ENCODE results near the gene SOX4. TPM values are rescaled to one million over a fixed set of nuclear protein-coding genes. Genes with fewer than 3 reads are reported as not detected.

The SOX4 gene
- total and polyA plus RNA-seq, 2 experiments from 2014 or later: 4.5 to 6.3 TPM

DNA sequence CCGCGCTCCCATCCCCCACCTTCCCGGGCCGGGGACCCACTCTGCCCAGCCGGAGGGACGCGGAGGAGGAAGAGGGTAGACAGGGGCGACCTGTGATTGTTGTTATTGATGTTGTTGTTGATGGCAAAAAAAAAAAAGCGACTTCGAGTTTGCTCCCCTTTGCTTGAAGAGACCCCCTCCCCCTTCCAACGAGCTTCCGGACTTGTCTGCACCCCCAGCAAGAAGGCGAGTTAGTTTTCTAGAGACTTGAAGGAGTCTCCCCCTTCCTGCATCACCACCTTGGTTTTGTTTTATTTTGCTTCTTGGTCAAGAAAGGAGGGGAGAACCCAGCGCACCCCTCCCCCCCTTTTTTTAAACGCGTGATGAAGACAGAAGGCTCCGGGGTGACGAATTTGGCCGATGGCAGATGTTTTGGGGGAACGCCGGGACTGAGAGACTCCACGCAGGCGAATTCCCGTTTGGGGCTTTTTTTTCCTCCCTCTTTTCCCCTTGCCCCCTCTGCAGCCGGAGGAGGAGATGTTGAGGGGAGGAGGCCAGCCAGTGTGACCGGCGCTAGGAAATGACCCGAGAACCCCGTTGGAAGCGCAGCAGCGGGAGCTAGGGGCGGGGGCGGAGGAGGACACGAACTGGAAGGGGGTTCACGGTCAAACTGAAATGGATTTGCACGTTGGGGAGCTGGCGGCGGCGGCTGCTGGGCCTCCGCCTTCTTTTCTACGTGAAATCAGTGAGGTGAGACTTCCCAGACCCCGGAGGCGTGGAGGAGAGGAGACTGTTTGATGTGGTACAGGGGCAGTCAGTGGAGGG is 2.8 kb downstream of the SOX4 start:
- Histone ChIP-seq H3K36me3 (ENCODE audit: low read depth) (no peaks in the 10 kb centered on the region), H3K4me1 (ENCODE audit: insufficient read depth) (peaks cover 14% of the 10 kb centered on the region), H3K79me2 (ENCODE audit: insufficient read depth) (peaks cover 34% of the 10 kb centered on the region), H3K9me3 (ENCODE audit: low read depth) (no peaks in the 10 kb centered on the region), H3K27ac (peak overlapping the region; percentile 82), H3F3A (ENCODE audit: insufficient read depth) (peaks cover 18% of the 10 kb centered on the region), H3K4me2 (ENCODE audit: unreplicated experiment) (peak overlapping the region; percentile 97), H3K9ac (peak overlapping the region; percentile 85), H3K9me2 (ENCODE audit: insufficient read depth) (no peaks in the 10 kb centered on the region), H3K27me3 (replicated peaks; ENCODE audit: insufficient read depth) (no peaks in the 10 kb centered on the region), H4K20me1 (ENCODE audit: insufficient read depth) (no peaks in the 10 kb centered on the region), H2AFZ (peak overlapping the region; percentile 90), H3K4me3 (peak overlapping the region; percentile 88)
- in situ Hi-C loops (cut with MboI): no loop called here
- peak; percentile 76 for DNase-seq
- TF ChIP-seq EZH2 (IDR thresholded peaks at IDR 0.05; ENCODE audit: insufficient read depth, poor library complexity, severe bottlenecking) (no peak), EZH2phosphoT487 (IDR thresholded peaks at IDR 0.05; ENCODE audit: insufficient read depth, low read depth) (no peak)
- 0 to 2% methylated on average over 33 to 43 of the region's 43 CpGs for WGBS, 2 experiments (ENCODE audit: low coverage in 1 of 2, low lambda C conversion rate in 2 of 2, missing lambda C conversion rate in 2 of 2)

DNA sequence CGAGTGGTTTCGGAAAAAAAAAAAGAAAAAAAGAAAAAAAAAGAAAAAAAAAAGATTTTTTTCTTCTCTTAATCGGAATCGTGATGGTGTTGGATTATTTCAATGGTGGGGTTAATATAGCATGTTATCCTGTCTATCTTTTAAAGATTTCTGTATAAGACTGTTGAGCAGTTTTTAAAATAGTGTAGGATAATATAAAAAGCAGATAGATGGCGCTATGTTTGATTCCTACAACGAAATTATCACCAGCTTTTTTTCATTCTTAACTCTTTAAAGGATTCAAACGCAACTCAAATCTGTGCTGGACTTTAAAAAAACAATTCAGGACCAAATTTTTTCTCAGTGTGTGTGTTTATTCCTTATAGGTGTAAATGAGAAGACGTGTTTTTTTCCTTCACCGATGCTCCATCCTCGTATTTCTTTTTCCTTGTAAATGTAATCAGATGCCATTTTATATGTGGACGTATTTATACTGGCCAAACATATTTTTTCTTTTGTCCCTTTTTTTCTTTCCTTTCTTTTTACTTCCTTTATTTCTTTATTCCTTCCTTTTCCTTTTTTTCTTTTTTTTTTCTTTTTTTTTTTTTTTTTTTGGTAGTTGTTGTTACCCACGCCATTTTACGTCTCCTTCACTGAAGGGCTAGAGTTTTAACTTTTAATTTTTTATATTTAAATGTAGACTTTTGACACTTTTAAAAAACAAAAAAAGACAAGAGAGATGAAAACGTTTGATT is 3.6 kb downstream of the SOX4 start:
- no peaks in the 10 kb centered on the region for H3K9me3 ChIP-seq (ENCODE audit: low read depth)
- peak overlapping the region; percentile 90 for H2AFZ ChIP-seq
- in situ Hi-C loops (cut with MboI): no loop called here
- H3K4me1 ChIP-seq (ENCODE audit: insufficient read depth): peaks cover 14% of the 10 kb centered on the region
- H4K20me1 ChIP-seq (ENCODE audit: insufficient read depth): no peaks in the 10 kb centered on the region
- TF ChIP-seq EZH2phosphoT487 (IDR thresholded peaks at IDR 0.05; ENCODE audit: insufficient read depth, low read depth) (no peak), EZH2 (IDR thresholded peaks at IDR 0.05; ENCODE audit: insufficient read depth, poor library complexity, severe bottlenecking) (no peak)
- H3K27ac ChIP-seq: peak overlapping the region; percentile 82
- WGBS, 2 experiments (ENCODE audit: low coverage in 1 of 2, low lambda C conversion rate in 2 of 2, missing lambda C conversion rate in 2 of 2): 0 to 1% methylated on average over 14 of the region's 14 CpGs
- peaks cover 18% of the 10 kb centered on the region for H3F3A ChIP-seq (ENCODE audit: insufficient read depth)
- no peaks in the 10 kb centered on the region for H3K36me3 ChIP-seq (ENCODE audit: low read depth)
- peak; percentile 82 for DNase-seq
- no peaks in the 10 kb centered on the region for H3K9me2 ChIP-seq (ENCODE audit: insufficient read depth)
- H3K4me2 ChIP-seq (ENCODE audit: unreplicated experiment): peak overlapping the region; percentile 97
- peak overlapping the region; percentile 85 for H3K9ac ChIP-seq
- H3K4me3 ChIP-seq: peak overlapping the region; percentile 88
- H3K27me3 ChIP-seq (replicated peaks; ENCODE audit: insufficient read depth): no peaks in the 10 kb centered on the region
- peaks cover 34% of the 10 kb centered on the region for H3K79me2 ChIP-seq (ENCODE audit: insufficient read depth)

DNA sequence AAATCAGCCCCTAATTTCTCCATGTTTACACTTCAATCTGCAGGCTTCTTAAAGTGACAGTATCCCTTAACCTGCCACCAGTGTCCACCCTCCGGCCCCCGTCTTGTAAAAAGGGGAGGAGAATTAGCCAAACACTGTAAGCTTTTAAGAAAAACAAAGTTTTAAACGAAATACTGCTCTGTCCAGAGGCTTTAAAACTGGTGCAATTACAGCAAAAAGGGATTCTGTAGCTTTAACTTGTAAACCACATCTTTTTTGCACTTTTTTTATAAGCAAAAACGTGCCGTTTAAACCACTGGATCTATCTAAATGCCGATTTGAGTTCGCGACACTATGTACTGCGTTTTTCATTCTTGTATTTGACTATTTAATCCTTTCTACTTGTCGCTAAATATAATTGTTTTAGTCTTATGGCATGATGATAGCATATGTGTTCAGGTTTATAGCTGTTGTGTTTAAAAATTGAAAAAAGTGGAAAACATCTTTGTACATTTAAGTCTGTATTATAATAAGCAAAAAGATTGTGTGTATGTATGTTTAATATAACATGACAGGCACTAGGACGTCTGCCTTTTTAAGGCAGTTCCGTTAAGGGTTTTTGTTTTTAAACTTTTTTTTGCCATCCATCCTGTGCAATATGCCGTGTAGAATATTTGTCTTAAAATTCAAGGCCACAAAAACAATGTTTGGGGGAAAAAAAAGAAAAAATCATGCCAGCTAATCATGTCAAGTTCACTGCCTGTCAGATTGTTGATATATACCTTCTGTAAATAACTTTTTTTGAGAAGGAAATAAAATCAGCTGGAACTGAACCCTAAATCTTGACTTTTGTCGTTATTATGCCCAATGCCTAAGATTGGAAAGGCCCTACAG is 4.5 kb downstream of the SOX4 start:
- WGBS, 2 experiments (ENCODE audit: low coverage in 1 of 2, low lambda C conversion rate in 2 of 2, missing lambda C conversion rate in 2 of 2): 2 to 3% methylated on average over 14 of the region's 14 CpGs
- Histone ChIP-seq H2AFZ (peak overlapping the region; percentile 90), H3K4me2 (ENCODE audit: unreplicated experiment) (peak overlapping the region; percentile 97), H3K36me3 (ENCODE audit: low read depth) (no peaks in the 10 kb centered on the region), H3K4me3 (peak overlapping the region; percentile 88), H3K9ac (peak overlapping the region; percentile 85), H3K79me2 (ENCODE audit: insufficient read depth) (peaks cover 34% of the 10 kb centered on the region), H3K9me3 (ENCODE audit: low read depth) (no peaks in the 10 kb centered on the region), H3F3A (ENCODE audit: insufficient read depth) (peaks cover 18% of the 10 kb centered on the region), H3K4me1 (ENCODE audit: insufficient read depth) (peaks cover 10% of the 10 kb centered on the region), H3K27ac (peak overlapping the region; percentile 82), H3K27me3 (replicated peaks; ENCODE audit: insufficient read depth) (no peaks in the 10 kb centered on the region), H3K9me2 (ENCODE audit: insufficient read depth) (no peaks in the 10 kb centered on the region), H4K20me1 (ENCODE audit: insufficient read depth) (no peaks in the 10 kb centered on the region)
- in situ Hi-C loops (cut with MboI): no loop called here
- DNase-seq: peak; percentile 61
- TF ChIP-seq EZH2 (IDR thresholded peaks at IDR 0.05; ENCODE audit: insufficient read depth, poor library complexity, severe bottlenecking): no peak
- TF ChIP-seq EZH2phosphoT487 (IDR thresholded peaks at IDR 0.05; ENCODE audit: insufficient read depth, low read depth): no peak

DNA sequence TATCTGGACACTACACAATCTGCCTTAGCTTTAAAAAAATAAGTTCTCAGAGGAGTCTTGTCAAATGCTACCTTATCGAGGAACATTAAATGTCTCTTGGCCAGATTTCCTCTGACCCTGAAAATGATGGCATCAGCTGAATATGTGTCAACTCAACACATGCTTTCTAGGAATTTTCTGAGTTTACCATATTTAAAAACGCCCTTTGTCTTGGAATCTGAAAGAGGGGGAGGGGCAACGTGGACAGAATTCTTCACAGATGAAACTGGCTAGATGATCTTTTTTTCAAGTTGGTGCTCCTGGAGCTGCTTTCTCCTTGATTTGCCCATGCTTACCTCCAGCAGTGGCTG is 5.1 kb downstream of the SOX4 start:
- H3F3A ChIP-seq (ENCODE audit: insufficient read depth): peaks cover 17% of the 10 kb centered on the region
- no peaks in the 10 kb centered on the region for H3K27me3 ChIP-seq (replicated peaks; ENCODE audit: insufficient read depth)
- no peak overlapping the region for H3K27ac ChIP-seq
- no peaks in the 10 kb centered on the region for H4K20me1 ChIP-seq (ENCODE audit: insufficient read depth)
- H3K9me3 ChIP-seq (ENCODE audit: low read depth): no peaks in the 10 kb centered on the region
- in situ Hi-C loops (cut with MboI): no loop called here
- no peaks in the 10 kb centered on the region for H3K9me2 ChIP-seq (ENCODE audit: insufficient read depth)
- TF ChIP-seq EZH2phosphoT487 (IDR thresholded peaks at IDR 0.05; ENCODE audit: insufficient read depth, low read depth): no peak
- no peak for TF ChIP-seq EZH2 (IDR thresholded peaks at IDR 0.05; ENCODE audit: insufficient read depth, poor library complexity, severe bottlenecking)
- H3K79me2 ChIP-seq (ENCODE audit: insufficient read depth): peaks cover 34% of the 10 kb centered on the region
- peak overlapping the region; percentile 85 for H3K9ac ChIP-seq
- peak overlapping the region; percentile 88 for H3K4me3 ChIP-seq
- peaks cover 10% of the 10 kb centered on the region for H3K4me1 ChIP-seq (ENCODE audit: insufficient read depth)
- no peaks in the 10 kb centered on the region for H3K36me3 ChIP-seq (ENCODE audit: low read depth)
- peak; percentile 30 for DNase-seq
- H2AFZ ChIP-seq: peak overlapping the region; percentile 90; the same call in 1 of the 2 replicates
- H3K4me2 ChIP-seq (ENCODE audit: unreplicated experiment): peak overlapping the region; percentile 97
- WGBS, 2 experiments (ENCODE audit: low coverage in 1 of 2, low lambda C conversion rate in 2 of 2, missing lambda C conversion rate in 2 of 2): 5 to 9% methylated on average over 3 of the region's 3 CpGs
